ENCODE results near the gene MAP2K7.
"Not testable (repeated sequence)": the region's sequence is repeated elsewhere in the genome, so short reads cannot be mapped to it uniquely, and the experiment has no call there.

Gene MAP2K7

DNA sequence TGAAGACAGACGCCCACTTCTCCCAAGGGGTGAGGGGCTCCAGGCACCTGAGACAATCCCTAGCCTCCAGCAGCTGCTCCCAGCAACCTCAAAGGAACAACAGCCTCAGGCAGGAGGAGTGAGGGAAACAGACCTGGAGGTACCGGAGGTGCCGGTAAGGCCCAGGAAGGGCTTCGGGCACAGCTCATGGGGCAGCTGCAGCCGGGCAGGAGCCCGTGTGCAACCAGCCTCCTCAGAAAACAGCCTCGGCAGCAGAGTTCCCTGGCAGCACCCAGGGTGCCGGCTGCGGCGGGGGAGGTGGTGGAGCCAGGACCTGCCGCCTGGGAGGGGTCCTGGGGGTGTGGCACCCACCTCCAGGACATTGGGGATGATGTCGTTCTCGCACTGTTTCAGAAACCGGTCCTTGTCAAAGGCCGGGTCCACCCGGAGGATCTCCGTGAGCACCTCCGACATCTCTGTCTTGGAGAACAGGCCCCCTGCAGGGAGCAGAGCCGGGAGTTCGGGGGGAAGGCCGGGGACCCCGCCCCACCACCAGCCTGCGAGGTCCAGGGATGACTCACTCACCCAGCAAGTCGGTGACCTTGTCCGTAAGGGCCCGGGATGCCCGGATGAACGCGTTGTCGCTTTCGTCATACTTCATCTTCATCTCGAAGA lies 28.7 kb downstream of the MAP2K7 start:
- no peak for DNase-seq

GRCh38 chr19:7932930-7933300 lies 29.2 kb downstream of the MAP2K7 start:
- no peak for DNase-seq

DNA sequence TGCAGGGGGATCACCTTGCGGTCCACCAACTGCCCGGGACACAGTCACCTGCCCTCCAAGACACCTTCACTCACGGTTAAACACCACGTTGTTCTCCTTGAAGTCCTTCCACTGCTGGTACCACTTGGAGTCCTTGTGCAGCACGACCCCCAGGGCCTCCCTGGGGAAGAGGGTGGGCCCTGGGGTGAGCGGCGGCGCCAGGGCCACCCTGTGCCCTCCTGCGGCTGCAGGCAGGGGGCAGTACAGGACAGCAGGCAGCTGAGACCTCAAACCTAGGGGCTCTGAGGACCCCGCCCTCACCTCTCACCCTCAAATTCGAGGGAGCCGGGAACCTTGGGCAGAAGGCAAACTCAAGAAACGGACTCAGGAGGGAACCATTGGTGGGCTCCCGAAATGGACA lies 29.7 kb downstream of the MAP2K7 start:
- no peak for DNase-seq

DNA sequence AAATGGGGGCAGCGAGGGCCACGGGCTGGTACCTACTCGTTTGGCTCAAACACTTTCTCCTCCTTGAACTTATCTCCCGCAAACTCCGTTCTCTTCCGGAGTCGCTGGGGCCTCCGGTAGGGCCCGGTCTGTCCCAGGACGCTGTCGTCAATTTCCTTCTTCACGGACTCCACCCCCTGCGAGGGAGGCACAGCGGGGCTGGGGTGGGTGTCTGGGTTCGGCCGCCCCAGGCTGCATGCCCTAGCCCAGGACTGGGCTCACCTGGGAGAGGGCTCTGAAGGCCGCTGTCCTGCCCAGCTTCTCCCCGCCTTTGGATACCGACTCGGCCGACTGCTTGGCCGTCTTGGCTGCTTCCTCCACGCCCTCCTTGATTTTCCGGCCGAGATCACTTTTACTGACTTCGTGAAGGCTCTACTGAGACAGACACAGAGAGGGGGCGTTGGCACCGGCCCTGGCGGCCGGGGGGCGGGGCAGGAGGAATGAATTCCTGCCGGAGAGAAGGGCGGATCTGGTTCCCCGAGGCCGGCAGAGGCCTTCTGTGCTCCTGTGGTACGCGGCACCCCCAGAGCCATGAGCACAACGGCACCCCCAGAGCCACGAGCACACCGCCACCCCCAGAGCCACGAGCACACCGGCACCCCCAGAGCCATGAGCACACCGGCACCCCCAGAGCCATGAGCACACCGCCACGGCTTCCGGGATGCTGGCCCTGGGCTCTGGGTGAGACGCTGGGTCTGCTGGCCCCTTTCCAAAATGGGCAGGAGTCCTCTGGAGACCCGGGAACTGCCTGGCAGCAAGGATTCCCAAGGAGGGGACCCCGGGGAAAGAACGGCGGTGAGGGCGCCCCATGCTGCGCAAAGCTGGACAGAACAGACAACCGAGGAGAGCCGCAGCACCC lies 30.4 kb downstream of the MAP2K7 start:
- DNase-seq = no peak

GRCh38 chr19:7934766-7935165 lies 31.1 kb downstream of the MAP2K7 start:
- no peak for DNase-seq

- DNase-seq = no peak
These were observed 37.2 kb downstream of the MAP2K7 start for GRCh38 chr19:7940841-7941240.

DNA sequence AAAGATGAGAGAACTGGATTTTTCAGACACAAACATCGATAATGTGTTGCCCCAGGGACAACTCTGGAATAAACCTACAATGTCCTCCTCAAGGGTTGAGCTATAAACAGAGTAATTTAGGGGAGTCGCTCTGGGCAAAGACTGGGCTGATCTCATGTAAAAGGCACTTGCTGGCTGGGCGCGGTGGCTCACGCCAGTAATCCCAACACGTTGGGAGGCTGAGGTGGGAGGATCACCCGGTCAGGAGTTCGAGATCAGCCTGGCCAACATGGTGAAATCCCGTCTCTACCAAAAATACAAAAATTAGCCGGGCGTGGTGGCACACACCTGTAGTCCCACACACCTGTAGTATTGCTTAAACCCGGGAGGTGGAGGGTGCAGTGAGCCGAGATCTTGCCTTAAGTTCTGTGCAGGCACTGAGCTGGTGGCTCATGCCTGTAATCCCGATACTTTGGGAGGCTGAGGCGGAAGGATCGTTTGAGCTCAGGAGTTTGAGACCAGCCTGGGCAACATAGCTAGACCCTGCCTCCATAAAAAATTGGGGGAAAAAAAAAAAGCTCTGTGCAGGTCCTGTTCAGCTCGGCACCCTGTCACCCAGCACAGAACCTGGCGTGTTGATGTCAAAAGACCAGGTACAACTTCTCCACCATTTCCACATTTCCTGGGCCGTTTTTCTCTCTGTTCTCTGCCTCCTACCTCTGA lies 38.4 kb downstream of the MAP2K7 start:
- DNase-seq = no peak

DNA sequence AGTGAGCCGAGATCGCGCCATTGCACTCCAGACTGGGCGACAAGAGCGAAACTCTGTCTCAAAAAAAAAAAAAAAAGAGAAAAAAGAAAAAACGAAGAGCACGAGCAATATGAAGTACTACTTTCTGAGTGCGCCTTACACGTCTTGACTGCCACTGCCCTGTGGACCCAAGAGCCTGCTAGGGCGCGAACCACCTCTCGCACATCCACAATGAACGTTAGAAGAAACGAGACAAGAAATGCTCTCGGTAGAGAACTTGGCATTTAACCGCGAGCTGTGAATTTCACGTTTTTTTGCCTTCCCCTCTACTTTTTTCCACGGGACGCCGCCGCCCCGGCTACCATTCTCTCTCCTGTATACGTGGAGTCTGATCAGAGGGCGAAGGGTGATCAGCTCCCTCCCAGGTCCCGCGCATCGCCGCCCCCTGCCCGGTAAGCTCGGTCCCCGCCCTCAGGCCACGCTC lies 39.3 kb downstream of the MAP2K7 start:
- DNase-seq = no peak

DNA sequence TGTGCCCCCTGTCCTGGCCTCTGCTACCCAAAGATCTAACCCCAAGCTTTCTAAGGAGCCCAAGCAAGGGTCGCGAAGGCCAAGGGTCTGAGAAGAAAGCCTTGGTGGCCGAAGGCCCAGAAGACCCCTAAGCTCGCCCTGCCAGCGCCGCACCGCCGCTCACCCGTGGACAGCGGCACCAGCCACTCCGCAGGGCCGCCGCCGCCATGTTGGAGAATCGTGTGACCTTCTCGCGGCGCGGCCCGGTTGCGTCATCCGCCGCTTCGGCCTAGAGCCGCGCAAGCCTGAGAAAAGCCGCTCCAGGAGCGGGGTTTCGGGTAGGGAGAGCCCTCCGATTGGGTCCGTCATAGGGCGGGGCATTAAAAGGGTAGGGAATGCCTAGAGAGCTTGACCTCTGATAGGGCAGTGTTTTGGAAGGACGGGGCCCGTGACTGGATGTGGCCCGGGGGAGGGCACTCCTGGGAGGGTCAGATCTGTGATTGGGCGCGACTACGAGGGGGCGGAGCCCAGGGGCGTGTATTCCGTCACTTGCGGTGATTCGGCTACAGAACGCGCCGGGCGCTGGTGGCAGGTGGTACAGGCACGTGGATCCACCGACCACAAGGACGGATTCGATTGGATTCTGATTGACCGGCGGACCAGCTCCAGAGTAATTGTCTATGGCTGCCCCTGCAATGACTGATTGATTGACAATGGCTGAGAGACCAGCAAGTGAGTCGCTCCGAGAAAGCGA lies 39.9 kb downstream of the MAP2K7 start, which contains the start of gene TIMM44:
TIMM44 (minus strand) TSS at position 223 of the 733 bp plus-strand sequence; CDS start at position 208, 15 bp downstream.
- peak; percentile 98 to 99 for DNase-seq

GRCh38 chr19:7944177-7944761 lies 40.6 kb downstream of the MAP2K7 start:
- peak; percentile 90 to 93 for DNase-seq

DNA sequence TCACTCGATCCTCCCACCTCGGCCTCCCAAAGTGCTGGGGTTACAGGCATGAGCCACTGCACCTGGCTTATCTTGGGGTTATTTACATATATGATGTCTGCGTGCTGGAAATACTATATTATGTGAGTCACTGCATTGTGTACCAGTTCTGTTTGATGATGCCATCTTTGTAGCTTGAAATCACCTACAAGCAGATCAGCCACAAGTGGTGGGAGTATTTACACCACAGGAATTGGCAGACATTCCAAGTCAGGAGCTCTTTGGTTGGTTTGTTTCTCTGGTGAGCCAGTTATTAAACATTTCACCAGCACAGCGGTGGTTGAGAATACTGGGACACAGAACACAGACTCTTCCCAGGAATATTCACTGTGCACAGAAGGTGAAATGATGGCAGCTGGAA lies 44.3 kb downstream of the MAP2K7 start:
- DNase-seq = no peak

GRCh38 chr19:7953060-7953459 lies 49.4 kb downstream of the MAP2K7 start:
- no peak for DNase-seq

- DNase-seq = no peak
These were observed 49.9 kb downstream of the MAP2K7 start for GRCh38 chr19:7953576-7953975.

GRCh38 chr19:7955696-7956095 lies 52.0 kb downstream of the MAP2K7 start:
- no peak for DNase-seq

DNA sequence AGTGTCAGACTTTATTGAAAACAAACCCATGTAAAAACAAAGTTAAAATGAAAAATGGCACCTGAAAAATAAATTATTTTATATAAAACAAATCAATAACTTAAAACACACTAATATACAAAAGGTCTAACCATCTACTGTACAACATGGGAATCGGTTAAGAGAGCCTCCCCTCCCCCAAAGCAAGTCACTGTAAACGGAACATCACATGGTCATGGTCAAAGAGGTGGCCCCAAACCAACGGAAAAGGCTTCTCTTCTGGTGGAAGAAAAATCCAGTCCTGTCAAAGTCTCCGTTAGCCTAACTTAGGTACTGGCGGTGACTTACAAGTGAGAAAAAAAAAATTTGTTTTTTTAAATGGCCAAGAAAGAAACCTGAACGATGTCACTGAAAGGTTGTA lies 55.5 kb downstream of the MAP2K7 start:
- no peak for DNase-seq

DNA sequence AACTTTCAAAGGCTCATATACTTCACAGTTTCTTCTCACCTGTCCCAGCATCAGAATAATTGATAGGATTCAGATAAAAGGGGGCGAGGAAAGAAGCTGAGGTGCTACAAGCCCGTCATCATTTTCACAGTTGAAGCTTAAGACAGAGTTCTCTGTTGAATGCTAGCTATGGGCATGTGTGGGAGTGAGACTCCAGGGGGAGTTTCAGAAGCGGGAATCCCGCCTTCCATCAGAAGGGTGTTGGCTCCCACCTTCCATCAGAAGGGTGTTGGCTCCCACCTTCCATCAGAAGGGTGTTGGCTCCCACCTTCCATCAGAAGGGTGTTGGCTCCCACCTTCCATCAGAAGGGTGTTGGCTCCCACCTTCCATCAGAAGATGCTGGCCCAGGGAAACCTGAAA lies 57.4 kb downstream of the MAP2K7 start:
- DNase-seq = not testable (repeated sequence)

- no peak for DNase-seq
These were observed 58.4 kb downstream of the MAP2K7 start for GRCh38 chr19:7961920-7962626.

GRCh38 chr19:7962644-7963268 lies 59.1 kb downstream of the MAP2K7 start:
- no peak for DNase-seq

DNA sequence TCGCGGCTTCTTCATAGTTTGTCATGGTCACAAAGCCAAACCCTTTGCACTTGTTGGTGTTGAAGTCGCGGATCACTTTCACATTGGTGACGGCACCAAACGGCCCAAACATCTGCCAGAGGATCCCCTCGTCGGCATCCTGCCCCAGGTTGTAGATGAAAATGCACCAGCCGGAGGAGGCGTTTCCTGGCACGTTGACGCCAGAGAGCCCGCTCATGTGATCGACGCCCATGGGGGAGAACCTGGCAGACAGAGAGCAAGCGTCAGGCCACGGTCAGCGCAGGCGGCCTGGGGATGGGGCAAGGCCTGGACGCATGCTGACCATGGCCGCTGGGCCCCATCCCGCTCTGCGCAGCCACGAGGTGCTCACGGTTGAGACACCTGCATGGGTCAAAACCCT lies 59.9 kb downstream of the MAP2K7 start:
- no peak for DNase-seq

Measured in activated CD4-positive, alpha-beta T cell treated with anti-CD3 and anti-CD28 coated beads, Interleukin-2, amount 50 U/mL, for 48 hours (primary cell).